K562 (cell line): ENCODE data around the gene CFAP92. TPM values are rescaled to one million over a fixed set of nuclear protein-coding genes. Genes with fewer than 3 reads are reported as not detected.

Experiments
- ATF2 ChIP-seq: sonication (generic); formaldehyde crosslinking; IDR thresholded peaks from 2 replicates; pipeline ENCODE4 v1.8.1; 2022; ENCODE audit warnings: missing genetic modification reagents
- CUX1 ChIP-seq: fragments of 200-800 bp; sonication (Bioruptor generic); IDR thresholded peaks from 2 replicates; pipeline ENCODE4 v1.6.1; 2016; ENCODE audit warnings: missing genetic modification characterization, missing compliant biosample characterization
- E2F8 ChIP-seq: fragments of 450-650 bp; IDR thresholded peaks from 2 replicates; pipeline ENCODE4 v1.7.1; 2018; ENCODE audit warnings: mild to moderate bottlenecking, low read depth; ENCODE audit not compliant: partially characterized antibody
- KLF16 ChIP-seq: IDR thresholded peaks from 2 replicates; pipeline ENCODE4 v1.6.1; 2016; ENCODE audit warnings: antibody characterized with exemption
- MECOM ChIP-seq: fragments of 250-450 bp; sonication (Bioruptor Pico); IDR thresholded peaks from 2 replicates; pipeline ENCODE4 v1.8.0; 2022; ENCODE audit warnings: inconsistent platforms
- RFX7 ChIP-seq: fragments of 250-450 bp; sonication (Bioruptor Pico); IDR thresholded peaks from 2 replicates; pipeline ENCODE4 v1.5.1; 2021; ENCODE audit warnings: mild to moderate bottlenecking
- SMC3 ChIP-seq: conservative IDR thresholded peaks from 2 replicates; pipeline ENCODE4 v1.6.1; 2011; ENCODE audit warnings: low read depth, low read length, improper control_type of control experiment; ENCODE audit not compliant: insufficient read depth
- TEAD4 ChIP-seq, 2 experiments: sonication (generic) in 1 of 2; formaldehyde crosslinking in 1 of 2; IDR thresholded peaks; 2 replicates each; pipeline versions ENCODE4 v1.6.1 to v1.8.0; 2012 to 2022; ENCODE audit warnings: borderline replicate concordance in 1 of 2, inconsistent platforms in 1 of 2, low read length in 1 of 2, mild to moderate bottlenecking in 1 of 2, missing genetic modification reagents in 1 of 2
- polyA plus RNA-seq, 8 experiments: library from polyadenylated mRNA; depleted of rRNA in 4 of 8; stranded (reverse) in 5 of 8; unstranded in 3 of 8; fragments of >200 nt; fragmentation: Nextera tagmentation in 2 of 8; fragmentation: Illumina TruSeq in 1 of 8; extraction: Ambion mirVana in 2 of 8; extraction: Trizol in 1 of 8; gene quantifications; 2 replicates each; pipeline versions ENCODE4 v1.2.1 to v1.2.3, GENCODE V29; 2011 to 2014; ENCODE audit warnings: inconsistent platforms in 1 of 8, missing spikeins in 1 of 8
- total RNA-seq, 7 experiments: library from RNA; depleted of rRNA in 6 of 7; stranded (reverse); fragments of >200 nt in 6 of 7; fragmentation: Illumina TruSeq in 2 of 7; extraction: Trizol in 2 of 7; gene quantifications; 2 replicates each; pipeline versions ENCODE4 v1.2.1 to v1.2.3, GENCODE V29; 2011 to 2021; ENCODE audit warnings: low replicate concordance in 1 of 7

CFAP92 gene
- total and polyA plus RNA-seq, 9 of the 15 experiments (the other 6 are each of a cell fraction or from before 2014, with no cell fraction given), result 0.06 to 0.62 (median 0.36) TPM

- TF ChIP-seq CUX1 (CRISPR knock-in tag) (no peak), SMC3 (no peak), RFX7 (CRISPR knock-in tag) (no peak), ATF2 (CRISPR knock-in tag) (no peak), TEAD4 (IDR thresholded peaks at IDR 0.05; ENCODE audit: low read length) (no peak), TEAD4 (CRISPR knock-in tag; IDR thresholded peaks at IDR 0.05; ENCODE audit: borderline replicate concordance) (no peak), MECOM (no peak), E2F8 (no peak), KLF16 (no peak)
Observed at GRCh38 chr3:128922804-128923459, 70.9 kb downstream of the CFAP92 start (continued).
